Bronchial epithelial cell (primary cell): ENCODE measurements around the gene RBM22. TPM values are rescaled to one million over a fixed set of nuclear protein-coding genes. Genes with fewer than 3 reads are reported as not detected.

Source experiments
- DNase-seq: peaks from one replicate; pipeline ENCODE4 v3.0.0-alpha.2; 2010; ENCODE audit warnings: low read depth
- FAIRE-seq: peaks from 2 replicates; lab custom pipeline; 2011; peaks lifted over from hg19 to GRCh38; lab: Jason Lieb, UNC
- H3K27me3 ChIP-seq: 2 replicates; pipeline ENCODE4 v1.5.1; 2011; ENCODE audit warnings: low read length; ENCODE audit not compliant: control insufficient read depth, insufficient read depth
- H3K36me3 ChIP-seq: 2 replicates; pipeline ENCODE4 v1.5.1; 2011; ENCODE audit warnings: low read length; ENCODE audit not compliant: control insufficient read depth, insufficient read depth
- H3K4me3 ChIP-seq: 2 replicates; pipeline ENCODE4 v1.5.1; 2011; ENCODE audit warnings: mild to moderate bottlenecking, low read depth, low read length, control low read depth
- CTCF ChIP-seq: IDR thresholded peaks from 2 replicates; pipeline ENCODE4 v1.5.1; 2011; ENCODE audit warnings: mild to moderate bottlenecking, moderate library complexity, low read length, control low read depth, inconsistent platforms; ENCODE audit not compliant: insufficient read depth, severe bottlenecking
- total RNA-seq: library from RNA; depleted of rRNA; stranded (reverse); fragments of >200 nt; gene quantifications from 2 replicates; pipeline ENCODE4 v1.2.1, GENCODE V29; 2014

Gene RBM22
- total RNA-seq, 1 donor from 2014 or later, result 13.7 TPM

GRCh38 chr5:150648294-150649107 is 52.4 kb downstream of the RBM22 start:
- Histone ChIP-seq H3K36me3 (peaks cover 27% of the 10 kb centered on the region), H3K27me3 (no peaks in the 10 kb centered on the region), H3K4me3 (no peak overlapping the region)
- TF ChIP-seq CTCF, result no peak
- FAIRE-seq, result no peak
- no peak for DNase-seq

GRCh38 chr5:150647275-150648251 is 53.3 kb downstream of the RBM22 start:
- no peak for DNase-seq
- Histone ChIP-seq H3K4me3 (no peak overlapping the region), H3K36me3 (peaks cover 27% of the 10 kb centered on the region), H3K27me3 (no peaks in the 10 kb centered on the region)
- FAIRE-seq, result peak; percentile 23
- TF ChIP-seq CTCF, result no peak

GRCh38 chr5:150645070-150645700 is 55.7 kb downstream of the RBM22 start:
- no peak for DNase-seq
- Histone ChIP-seq H3K36me3 (peaks cover 17% of the 10 kb centered on the region), H3K27me3 (no peaks in the 10 kb centered on the region), H3K4me3 (no peak overlapping the region)
- FAIRE-seq, result no peak
- no peak for TF ChIP-seq CTCF

GRCh38 chr5:150644514-150644913 is 56.3 kb downstream of the RBM22 start:
- DNase-seq (no peak), FAIRE-seq (no peak)
- Histone ChIP-seq H3K27me3 (no peaks in the 10 kb centered on the region), H3K4me3 (no peak overlapping the region), H3K36me3 (peaks cover 12% of the 10 kb centered on the region)
- no peak for TF ChIP-seq CTCF

- H3K27me3 ChIP-seq, result no peaks in the 10 kb centered on the region
- TF ChIP-seq CTCF, result no peak
- H3K4me3 ChIP-seq, result no peak overlapping the region
- DNase-seq (no peak), FAIRE-seq (no peak)
- peaks cover 8% of the 10 kb centered on the region for H3K36me3 ChIP-seq
Observed at GRCh38 chr5:150644058-150644457, 56.8 kb downstream of the RBM22 start.
